Stimulated activated naive CD8-positive, alpha-beta T cell treated with anti-CD3 and anti-CD28 coated beads, Interleukin-15, Interleukin-2, amounts not matched to agents 100 U/mL and 50 U/mL, for 24 hours (primary cell): Measurements from ENCODE around the gene ADAMTS16.
"Not testable (repeated sequence)": the region's sequence is repeated elsewhere in the genome, so short reads cannot be mapped to it uniquely, and the experiment has no call there.

ENCODE experiments used
- ATAC-seq: fragments of 150-1000 bp; cut with Tn5 transposase; one replicate; pipeline ENCODE4 v1.10.0; 2021
- DNase-seq: peaks from one replicate; pipeline ENCODE4 v3.0.0; 2021

ADAMTS16 gene, protein sequence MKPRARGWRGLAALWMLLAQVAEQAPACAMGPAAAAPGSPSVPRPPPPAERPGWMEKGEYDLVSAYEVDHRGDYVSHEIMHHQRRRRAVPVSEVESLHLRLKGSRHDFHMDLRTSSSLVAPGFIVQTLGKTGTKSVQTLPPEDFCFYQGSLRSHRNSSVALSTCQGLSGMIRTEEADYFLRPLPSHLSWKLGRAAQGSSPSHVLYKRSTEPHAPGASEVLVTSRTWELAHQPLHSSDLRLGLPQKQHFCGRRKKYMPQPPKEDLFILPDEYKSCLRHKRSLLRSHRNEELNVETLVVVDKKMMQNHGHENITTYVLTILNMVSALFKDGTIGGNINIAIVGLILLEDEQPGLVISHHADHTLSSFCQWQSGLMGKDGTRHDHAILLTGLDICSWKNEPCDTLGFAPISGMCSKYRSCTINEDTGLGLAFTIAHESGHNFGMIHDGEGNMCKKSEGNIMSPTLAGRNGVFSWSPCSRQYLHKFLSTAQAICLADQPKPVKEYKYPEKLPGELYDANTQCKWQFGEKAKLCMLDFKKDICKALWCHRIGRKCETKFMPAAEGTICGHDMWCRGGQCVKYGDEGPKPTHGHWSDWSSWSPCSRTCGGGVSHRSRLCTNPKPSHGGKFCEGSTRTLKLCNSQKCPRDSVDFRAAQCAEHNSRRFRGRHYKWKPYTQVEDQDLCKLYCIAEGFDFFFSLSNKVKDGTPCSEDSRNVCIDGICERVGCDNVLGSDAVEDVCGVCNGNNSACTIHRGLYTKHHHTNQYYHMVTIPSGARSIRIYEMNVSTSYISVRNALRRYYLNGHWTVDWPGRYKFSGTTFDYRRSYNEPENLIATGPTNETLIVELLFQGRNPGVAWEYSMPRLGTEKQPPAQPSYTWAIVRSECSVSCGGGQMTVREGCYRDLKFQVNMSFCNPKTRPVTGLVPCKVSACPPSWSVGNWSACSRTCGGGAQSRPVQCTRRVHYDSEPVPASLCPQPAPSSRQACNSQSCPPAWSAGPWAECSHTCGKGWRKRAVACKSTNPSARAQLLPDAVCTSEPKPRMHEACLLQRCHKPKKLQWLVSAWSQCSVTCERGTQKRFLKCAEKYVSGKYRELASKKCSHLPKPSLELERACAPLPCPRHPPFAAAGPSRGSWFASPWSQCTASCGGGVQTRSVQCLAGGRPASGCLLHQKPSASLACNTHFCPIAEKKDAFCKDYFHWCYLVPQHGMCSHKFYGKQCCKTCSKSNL

GRCh38 chr5:5139777-5140478 is at the start of gene ADAMTS16:
Gene ADAMTS16, plus strand, starts transcription at chr5:5140330. Its CDS starts 138 bp downstream, at chr5:5140468.
- no peak for DNase-seq
- ATAC-seq, result no peak

GRCh38 chr5:5092149-5092548 is 48.0 kb upstream of the ADAMTS16 start:
- DNase-seq (no peak), ATAC-seq (no peak)

DNA sequence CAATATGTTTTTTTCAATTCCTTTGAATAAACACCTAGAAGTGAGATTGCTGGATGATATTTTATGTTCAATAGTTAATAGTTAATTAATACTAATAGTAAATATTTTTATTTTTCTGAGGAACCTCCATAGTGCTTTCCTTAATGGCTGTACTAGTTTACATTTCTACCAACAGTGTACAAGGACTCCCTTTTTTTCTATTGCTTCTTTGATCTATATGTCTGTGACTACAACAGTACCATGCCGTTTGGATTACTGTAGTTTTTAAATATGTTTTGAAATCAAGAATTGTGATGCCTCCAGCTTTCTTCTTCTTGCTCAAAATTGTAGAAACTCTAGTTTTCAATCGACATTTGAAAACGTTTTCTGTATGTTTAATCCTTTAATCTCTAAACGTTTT is 39.5 kb upstream of the ADAMTS16 start:
- DNase-seq (no peak), ATAC-seq (no peak)

DNA sequence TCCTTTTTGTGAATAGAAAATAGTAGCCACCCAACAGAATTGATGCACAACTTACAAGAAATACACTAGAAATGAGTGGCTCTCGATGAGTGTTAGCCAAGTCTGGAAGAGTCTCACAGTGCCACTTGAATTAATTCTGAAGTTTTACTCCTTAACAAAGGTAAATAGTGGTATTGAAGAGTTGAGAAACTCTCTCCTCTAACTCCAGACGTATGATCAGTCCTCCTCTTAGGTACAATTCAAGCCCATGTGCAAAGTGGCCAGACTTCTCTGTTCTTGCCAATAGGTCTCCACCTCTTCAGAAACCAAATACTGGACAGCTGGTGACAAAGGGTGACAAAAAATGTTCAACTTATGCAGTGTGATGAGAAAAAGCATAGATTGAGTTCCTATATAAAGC is 38.5 kb upstream of the ADAMTS16 start:
- no peak for ATAC-seq

DNA sequence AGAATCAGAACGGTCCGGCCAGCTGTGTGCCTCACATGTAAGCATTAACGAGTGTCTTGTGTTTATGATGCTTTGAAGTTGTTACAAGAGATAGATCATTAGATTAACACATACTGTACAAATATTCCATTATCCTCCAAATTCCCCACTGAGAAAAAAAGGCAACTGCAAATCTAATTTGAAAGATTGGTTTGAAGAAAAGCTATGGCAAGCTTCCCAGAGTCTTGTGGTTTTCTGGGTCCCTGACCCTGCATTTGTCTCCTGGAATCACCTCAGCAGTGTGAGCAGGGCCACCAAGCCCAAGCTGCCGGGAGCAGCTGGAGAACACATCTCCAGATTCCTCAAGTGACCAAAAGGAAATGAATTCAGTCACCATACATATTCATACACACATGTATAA is 36.9 kb upstream of the ADAMTS16 start:
- DNase-seq, result no peak
- no peak for ATAC-seq

More for the DNA sequence above, 38.5 kb upstream of the ADAMTS16 start:
- DNase-seq, result no peak

DNA sequence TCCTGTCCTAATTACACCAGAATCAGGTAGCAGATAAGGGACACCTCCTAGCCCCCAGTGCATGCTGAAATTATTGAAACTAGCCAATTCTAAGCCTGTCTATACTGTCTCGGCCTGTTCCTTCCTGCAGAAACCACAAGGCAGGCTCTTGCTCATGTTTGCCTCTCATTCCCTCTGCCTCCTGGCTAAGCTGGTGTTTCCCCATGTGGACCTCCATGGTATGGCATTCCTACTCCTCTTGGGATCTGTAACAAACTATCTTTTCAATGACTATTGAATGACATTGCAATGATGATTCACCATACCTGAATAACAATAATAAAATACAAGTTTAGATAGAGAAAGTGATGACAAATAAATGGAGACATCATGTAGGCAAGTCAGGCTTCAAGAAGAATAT is 35.6 kb upstream of the ADAMTS16 start:
- ATAC-seq (no peak), DNase-seq (no peak)

GRCh38 chr5:5105531-5105930 is 34.6 kb upstream of the ADAMTS16 start:
- DNase-seq (no peak), ATAC-seq (no peak)

DNA sequence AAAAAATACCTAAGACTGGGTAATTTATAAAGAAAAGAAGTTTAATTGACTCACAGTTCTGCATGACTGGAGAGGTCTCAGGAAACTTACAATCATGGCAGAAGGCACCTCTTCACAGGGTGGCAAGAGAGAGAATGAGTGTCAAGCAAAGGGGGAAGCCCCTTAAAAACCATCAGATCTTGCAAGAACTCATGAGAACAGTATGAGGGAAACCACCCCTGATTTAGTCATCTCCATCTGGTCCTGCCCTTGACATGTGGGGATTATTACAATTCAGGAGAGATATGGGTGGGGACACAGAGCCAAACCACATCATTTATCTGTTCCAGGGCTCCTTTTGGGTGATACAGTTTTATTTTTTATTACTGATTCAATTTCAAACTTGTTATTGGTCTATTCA is 23.2 kb upstream of the ADAMTS16 start:
- DNase-seq, result no peak
- ATAC-seq, result peak; percentile 76

DNA sequence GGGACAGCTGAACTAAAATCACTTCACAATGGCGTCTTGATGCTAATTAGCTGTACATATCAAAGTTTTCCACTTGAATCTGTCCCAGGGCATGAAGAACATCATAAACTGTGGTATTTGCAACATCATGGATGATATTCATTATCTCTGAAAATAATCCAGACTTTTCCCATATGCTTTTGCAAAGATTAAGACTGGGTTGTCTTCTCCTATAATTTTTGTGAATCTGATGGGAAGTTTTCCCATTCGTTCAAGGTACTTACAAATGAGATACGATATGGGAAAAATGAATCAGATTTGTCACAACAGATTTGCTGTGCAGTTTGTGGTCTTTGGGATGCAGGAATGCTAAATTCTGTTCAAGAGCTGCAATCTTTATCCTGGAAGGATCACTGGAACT is 17.4 kb upstream of the ADAMTS16 start:
- ATAC-seq, result no peak
- DNase-seq, result no peak

DNA sequence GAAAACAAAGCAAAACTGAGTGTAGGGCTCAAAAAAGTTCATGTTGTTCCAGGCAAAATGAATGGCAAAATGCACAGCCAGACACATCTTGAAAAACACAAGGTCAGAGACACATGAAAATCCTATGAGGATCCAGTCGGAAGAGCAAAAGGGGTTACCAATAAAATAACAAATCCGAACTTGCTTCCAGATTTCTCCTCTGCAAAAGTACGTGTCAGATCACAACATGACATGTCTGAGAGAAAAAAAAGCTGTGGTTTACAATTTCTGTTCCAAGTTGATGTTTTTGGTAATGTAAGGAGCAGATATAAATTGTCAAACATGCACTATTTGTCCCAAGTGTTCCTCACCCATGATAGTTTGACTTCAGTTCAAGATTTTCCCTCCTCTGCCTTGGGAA is 15.9 kb upstream of the ADAMTS16 start:
- no peak for DNase-seq
- no peak for ATAC-seq

DNA sequence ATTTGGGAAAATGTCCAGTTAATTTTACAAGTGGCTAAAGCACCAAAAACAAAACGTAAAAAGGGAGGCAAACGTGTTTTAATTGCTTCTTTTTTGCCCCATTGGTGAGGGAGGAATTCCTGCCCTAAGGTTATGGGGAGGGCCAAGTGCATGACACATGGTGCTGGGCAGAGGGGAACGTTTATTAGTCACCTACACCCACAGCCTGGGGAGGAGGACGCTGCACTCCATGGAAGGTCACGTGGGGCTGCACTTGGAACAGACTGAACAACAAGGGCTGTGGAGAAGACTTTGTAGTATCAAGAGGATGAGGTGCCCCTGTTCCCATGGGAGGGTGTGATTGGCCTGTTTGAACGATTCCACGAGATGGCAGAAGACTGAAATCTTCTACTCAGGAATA is 13.7 kb upstream of the ADAMTS16 start:
- DNase-seq (no peak), ATAC-seq (no peak)

DNA sequence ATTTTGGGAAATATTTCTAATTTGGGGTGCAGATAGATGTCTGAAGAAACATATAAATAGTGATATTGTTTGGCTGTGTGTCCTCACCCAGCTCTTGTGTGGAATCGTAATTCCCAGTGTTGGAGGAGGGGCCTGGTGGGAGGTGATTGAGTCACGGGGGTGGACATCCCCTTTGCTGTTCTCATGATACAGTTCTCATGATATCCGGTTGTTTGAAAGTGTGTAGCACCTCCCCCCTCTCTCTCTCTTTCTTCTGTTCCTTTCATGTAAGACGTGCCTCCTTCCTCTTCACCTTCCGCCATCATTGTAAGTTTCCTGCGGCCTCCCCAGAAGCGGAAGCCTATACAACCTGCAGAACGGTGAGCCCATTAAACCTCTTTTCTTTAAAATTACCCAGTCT is 11.4 kb upstream of the ADAMTS16 start:
- DNase-seq (no peak), ATAC-seq (no peak)

DNA sequence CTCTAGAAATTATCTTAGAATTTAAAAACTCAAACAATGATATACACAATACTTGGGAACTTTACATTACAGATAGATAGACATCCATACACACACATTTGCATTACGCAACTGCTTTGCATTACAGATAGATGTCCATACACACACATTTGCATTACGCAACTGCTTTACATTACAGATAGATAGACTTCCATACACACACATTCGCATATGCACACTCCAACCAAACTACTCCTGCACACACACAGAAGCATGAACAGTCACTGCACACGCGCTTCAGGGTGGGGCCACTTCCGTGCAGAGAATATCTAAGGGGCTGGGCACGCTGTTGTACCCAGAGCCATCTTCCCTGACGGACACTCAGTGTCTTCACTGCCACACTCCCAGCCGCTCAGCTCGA is 7.9 kb upstream of the ADAMTS16 start:
- no peak for ATAC-seq
- DNase-seq, result no peak

GRCh38 chr5:5132693-5133295 is 7.3 kb upstream of the ADAMTS16 start:
- no peak for ATAC-seq

GRCh38 chr5:5134107-5134506 is 6.0 kb upstream of the ADAMTS16 start:
- no peak for ATAC-seq
- DNase-seq, result no peak

More at GRCh38 chr5:5132693-5133295, 7.3 kb upstream of the ADAMTS16 start:
- no peak for DNase-seq

DNA sequence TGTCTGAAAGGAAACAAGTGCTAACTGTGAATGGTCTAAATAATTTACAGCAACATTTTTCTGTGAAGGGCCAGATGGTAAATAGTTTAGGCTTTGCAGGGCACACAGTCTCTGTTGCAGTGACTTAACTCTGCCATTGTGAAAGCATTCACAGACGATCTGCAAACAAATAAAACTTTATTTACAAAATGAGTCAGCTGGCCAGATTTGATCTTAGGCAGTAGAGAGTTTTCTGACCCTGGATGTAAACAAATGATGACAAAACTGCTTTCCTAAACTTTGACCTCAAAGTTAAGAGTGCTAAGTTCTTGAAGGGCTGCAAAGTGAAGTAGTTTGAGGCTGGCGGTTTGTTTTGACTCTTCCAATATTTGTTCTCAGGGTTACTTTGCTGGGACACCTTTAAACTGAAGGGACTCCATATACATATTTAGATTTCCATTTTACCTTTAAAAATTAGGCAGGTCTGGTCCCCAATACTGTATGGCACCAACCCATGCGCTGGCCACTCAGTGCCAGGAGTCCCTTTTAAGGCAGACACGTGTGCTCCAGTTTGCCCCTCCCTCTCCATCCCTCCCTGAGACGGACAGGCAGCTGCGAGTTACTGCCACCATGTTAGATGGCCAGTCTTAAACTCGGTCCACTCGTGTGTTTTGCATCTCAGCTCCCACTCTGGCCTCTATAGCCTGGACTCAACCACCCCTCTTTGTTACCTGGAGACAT is 4.0 kb upstream of the ADAMTS16 start:
- no peak for DNase-seq
- no peak for ATAC-seq

DNA sequence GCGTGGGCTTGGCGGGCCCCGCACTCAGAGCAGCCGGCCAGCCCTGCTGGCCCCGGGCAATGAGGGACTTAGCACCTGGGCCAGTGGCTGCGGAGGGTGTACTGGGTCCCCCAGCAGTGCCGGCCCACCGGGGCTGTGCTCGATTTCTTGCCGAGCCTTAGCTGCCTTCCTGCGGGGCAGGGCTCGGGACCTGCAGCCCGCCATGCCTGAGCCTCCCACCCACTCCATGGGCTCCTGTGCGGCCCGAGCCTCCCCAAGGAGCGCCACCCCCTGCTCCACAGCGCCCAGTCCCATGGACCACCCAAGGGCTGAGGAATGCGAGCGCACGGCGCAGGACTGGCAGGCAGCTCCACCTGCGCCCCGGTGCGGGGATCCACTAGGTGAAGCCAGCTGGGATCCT is 2.3 kb upstream of the ADAMTS16 start:
- not testable (repeated sequence) for ATAC-seq, DNase-seq

DNA sequence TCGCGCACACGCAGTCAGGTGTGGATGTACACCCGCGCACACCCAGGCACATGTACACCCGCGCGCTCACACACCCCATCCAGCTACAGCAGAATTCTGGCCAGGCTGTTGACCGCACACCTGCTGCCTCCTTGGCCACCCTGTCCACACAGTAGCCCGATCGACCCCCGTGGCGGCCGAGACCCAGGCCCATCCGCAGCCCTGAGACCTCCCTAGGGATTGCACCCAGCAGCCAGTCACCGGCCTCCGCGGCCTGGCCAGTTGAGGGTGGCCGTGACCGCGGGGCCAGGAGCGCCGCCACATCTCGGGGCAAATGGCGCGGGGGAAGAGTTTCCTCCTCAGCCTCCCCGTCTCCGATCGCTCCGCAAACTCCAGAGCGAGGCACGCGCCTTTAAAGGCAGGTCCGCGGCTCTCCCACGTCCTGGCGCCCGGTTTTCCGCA is 774 bp upstream of the ADAMTS16 start:
- no peak for ATAC-seq
- no peak for DNase-seq

GRCh38 chr5:5140479-5141338 is 579 bp downstream of the ADAMTS16 start:
- no peak for ATAC-seq
- no peak for DNase-seq

DNA sequence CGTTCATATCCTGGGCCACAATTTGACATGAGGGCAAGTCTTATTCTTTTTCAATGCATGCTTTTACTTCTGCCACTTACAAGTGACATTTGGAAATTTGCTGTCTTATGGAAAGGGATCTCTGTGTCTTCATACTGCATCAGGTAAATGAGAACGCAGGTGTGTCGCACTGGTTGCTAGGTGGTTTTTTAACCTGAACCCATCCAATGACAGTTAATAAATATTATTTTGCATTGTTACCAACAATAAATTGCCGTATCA is 1.1 kb downstream of the ADAMTS16 start:
- DNase-seq (no peak), ATAC-seq (no peak)
